ENCODE results near the gene MYH14.

MYH14 gene

DNA sequence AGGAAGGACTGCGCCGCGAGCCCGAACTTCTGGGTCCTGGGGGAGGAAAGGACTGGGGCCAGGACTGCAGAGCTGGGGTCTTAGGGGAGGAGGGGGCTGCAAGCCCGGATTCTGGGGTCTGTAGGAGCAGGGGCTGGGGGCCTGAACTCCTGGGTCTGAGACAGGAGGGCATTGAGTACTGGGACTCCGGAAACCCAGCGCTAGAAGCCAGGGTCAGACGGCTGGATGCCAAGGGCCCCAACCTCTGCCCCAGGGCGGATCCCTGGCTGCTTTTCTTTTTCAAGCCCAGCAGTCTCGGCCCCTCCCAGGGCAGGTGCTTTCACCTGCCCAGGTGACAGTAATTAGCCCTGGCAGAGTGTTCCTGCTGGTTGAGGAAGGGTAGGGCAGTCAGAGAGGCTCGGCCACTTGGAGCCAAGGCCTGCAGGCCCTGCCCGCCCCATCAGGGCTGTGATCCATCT, 2.3 kb downstream of the MYH14 start:
- Histone ChIP-seq H3K27me3 (replicated peaks; ENCODE audit: control insufficient read depth, insufficient read depth, low read length) (no peaks in the 10 kb centered on the region; the same call in 1 of the 2 replicates), H3K4me3 (replicated peaks; ENCODE audit: low read depth, low read length) (no peak overlapping the region), H3K36me3 (ENCODE audit: control insufficient read depth, insufficient read depth, low read length) (no peaks in the 10 kb centered on the region)
- TF ChIP-seq, protein P1, sequence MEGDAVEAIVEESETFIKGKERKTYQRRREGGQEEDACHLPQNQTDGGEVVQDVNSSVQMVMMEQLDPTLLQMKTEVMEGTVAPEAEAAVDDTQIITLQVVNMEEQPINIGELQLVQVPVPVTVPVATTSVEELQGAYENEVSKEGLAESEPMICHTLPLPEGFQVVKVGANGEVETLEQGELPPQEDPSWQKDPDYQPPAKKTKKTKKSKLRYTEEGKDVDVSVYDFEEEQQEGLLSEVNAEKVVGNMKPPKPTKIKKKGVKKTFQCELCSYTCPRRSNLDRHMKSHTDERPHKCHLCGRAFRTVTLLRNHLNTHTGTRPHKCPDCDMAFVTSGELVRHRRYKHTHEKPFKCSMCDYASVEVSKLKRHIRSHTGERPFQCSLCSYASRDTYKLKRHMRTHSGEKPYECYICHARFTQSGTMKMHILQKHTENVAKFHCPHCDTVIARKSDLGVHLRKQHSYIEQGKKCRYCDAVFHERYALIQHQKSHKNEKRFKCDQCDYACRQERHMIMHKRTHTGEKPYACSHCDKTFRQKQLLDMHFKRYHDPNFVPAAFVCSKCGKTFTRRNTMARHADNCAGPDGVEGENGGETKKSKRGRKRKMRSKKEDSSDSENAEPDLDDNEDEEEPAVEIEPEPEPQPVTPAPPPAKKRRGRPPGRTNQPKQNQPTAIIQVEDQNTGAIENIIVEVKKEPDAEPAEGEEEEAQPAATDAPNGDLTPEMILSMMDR (IDR thresholded peaks at IDR 0.05; ENCODE audit: insufficient read depth, low read length, poor library complexity, severe bottlenecking): no peak
- no peak for DNase-seq (ENCODE audit: extremely low read depth, insufficient read length)

DNA sequence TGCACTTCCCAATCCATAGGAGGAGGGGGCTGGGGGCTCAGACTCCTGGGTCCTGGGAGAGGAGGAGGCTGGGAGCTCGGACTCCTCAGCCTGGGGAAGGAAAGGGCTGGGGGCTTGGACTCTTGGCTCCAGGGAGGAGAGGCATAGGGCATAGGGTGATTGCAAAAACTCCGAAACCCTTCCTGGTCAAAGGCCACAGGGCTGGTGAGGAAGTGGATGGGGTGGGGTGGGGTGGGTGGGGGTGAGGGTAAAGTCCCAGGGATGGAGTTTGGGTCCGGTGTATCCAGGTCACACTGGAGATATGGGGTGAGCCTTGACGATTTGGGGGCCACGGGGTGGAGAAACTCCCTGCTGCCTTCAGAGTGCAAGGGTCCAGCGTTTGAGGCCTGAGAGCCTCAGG, 2.8 kb downstream of the MYH14 start:
- no peak for DNase-seq (ENCODE audit: extremely low read depth, insufficient read length)
- no peaks in the 10 kb centered on the region; the same call in 1 of the 2 replicates for H3K27me3 ChIP-seq (replicated peaks; ENCODE audit: control insufficient read depth, insufficient read depth, low read length)
- TF ChIP-seq, protein P1 (IDR thresholded peaks at IDR 0.05; ENCODE audit: insufficient read depth, low read length, poor library complexity, severe bottlenecking): no peak
- no peaks in the 10 kb centered on the region for H3K36me3 ChIP-seq (ENCODE audit: control insufficient read depth, insufficient read depth, low read length)
- no peak overlapping the region for H3K4me3 ChIP-seq (replicated peaks; ENCODE audit: low read depth, low read length)

DNA sequence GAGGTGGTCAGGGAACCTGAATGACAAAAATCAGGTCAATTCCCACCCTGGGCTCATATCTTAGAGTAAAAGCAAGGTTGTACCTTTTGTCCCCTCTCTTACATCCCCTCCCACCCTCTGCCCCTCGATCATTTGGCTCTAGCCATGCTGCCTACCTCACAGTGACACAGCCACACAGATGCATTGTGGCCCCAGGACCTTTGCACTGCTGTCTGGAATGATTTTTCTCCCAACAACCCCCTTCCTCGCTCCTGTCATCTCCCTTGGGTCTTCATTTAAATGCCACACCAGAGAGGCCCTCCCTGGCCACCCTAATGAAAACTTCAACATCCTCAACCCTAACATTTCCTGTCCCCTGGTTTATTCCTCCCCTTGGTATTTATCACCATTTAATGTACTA, 4.3 kb downstream of the MYH14 start:
- no peak for DNase-seq (ENCODE audit: extremely low read depth, insufficient read length)
- Histone ChIP-seq H3K36me3 (ENCODE audit: control insufficient read depth, insufficient read depth, low read length) (no peaks in the 10 kb centered on the region), H3K27me3 (replicated peaks; ENCODE audit: control insufficient read depth, insufficient read depth, low read length) (no peaks in the 10 kb centered on the region; the same call in 1 of the 2 replicates), H3K4me3 (replicated peaks; ENCODE audit: low read depth, low read length) (no peak overlapping the region)
- TF ChIP-seq, protein P1 (IDR thresholded peaks at IDR 0.05; ENCODE audit: insufficient read depth, low read length, poor library complexity, severe bottlenecking): no peak

DNA sequence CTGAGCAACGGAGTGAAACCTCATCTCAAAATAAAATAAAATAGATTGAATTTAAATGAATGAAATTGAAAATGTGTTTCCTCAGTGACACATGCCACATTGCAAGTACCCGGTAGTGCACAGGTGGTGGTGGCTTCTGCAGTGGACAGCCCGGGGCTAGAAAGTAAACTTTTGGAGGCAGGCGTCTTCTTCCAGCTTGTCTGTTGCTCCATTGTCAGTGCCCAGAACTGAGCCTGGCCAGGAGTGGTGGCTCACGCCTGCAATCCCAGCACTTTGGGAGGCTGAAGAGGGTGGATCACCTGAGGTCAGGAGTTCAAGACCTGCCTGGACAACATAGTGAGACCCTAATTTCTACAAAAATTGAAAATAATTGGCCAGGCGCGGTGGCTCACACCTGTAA, 5.7 kb downstream of the MYH14 start:
- Histone ChIP-seq H3K27me3 (replicated peaks; ENCODE audit: control insufficient read depth, insufficient read depth, low read length) (no peaks in the 10 kb centered on the region; the same call in 1 of the 2 replicates), H3K36me3 (ENCODE audit: control insufficient read depth, insufficient read depth, low read length) (no peaks in the 10 kb centered on the region), H3K4me3 (replicated peaks; ENCODE audit: low read depth, low read length) (no peak overlapping the region)
- TF ChIP-seq, protein P1 (IDR thresholded peaks at IDR 0.05; ENCODE audit: insufficient read depth, low read length, poor library complexity, severe bottlenecking): no peak
- no peak for DNase-seq (ENCODE audit: extremely low read depth, insufficient read length)

DNA sequence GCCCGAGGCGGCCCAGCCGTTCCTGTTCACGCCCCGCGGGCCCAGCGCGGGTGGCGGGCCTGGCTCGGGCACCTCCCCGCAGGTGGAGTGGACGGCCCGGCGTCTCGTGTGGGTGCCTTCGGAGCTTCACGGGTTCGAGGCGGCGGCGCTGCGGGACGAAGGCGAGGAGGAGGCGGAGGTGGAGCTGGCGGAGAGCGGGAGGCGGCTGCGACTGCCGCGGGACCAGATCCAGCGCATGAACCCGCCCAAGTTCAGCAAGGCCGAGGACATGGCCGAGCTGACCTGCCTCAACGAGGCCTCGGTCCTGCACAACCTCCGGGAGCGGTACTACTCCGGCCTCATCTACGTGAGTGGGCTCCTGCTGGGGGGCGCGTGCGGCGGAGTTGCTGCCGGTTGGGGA, 7.0 kb downstream of the MYH14 start:
- no peak for DNase-seq (ENCODE audit: extremely low read depth, insufficient read length)
- H3K27me3 ChIP-seq (replicated peaks; ENCODE audit: control insufficient read depth, insufficient read depth, low read length): no peaks in the 10 kb centered on the region
- no peaks in the 10 kb centered on the region for H3K36me3 ChIP-seq (ENCODE audit: control insufficient read depth, insufficient read depth, low read length)
- TF ChIP-seq, protein P1 (IDR thresholded peaks at IDR 0.05; ENCODE audit: insufficient read depth, low read length, poor library complexity, severe bottlenecking): no peak
- no peak overlapping the region for H3K4me3 ChIP-seq (replicated peaks; ENCODE audit: low read depth, low read length)

DNA sequence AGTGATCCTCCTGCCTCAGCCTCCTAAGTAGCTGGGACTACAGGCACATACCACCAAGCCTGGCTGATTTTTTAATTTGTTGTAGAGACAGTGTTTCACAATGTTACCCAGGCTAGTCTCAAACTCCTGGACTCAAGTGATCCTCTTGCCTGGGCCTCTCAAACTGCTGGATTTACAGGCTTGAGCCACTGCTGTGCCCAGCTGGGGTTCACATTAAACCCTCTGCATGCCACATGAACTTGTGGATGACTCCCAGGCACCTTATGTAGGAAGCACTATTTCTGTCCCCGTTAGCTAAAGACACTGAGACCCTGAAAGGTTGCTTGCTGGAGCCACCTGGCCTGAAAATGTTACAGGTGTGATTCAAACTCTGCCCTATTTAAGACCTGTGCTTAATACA, 10.5 kb downstream of the MYH14 start:
- TF ChIP-seq, protein P1 (IDR thresholded peaks at IDR 0.05; ENCODE audit: insufficient read depth, low read length, poor library complexity, severe bottlenecking): no peak
- H3K27me3 ChIP-seq (replicated peaks; ENCODE audit: control insufficient read depth, insufficient read depth, low read length): no peaks in the 10 kb centered on the region
- no peaks in the 10 kb centered on the region for H3K36me3 ChIP-seq (ENCODE audit: control insufficient read depth, insufficient read depth, low read length)
- no peak overlapping the region for H3K4me3 ChIP-seq (replicated peaks; ENCODE audit: low read depth, low read length)
- DNase-seq (ENCODE audit: extremely low read depth, insufficient read length): no peak
